Measurements from ENCODE around the gene PMFBP1.

- no peak for TF ChIP-seq ARNT (IDR thresholded peaks at IDR 0.05)
- no peak for TF ChIP-seq FOXM1 (IDR thresholded peaks at IDR 0.05; ENCODE audit: borderline replicate concordance)
- TF ChIP-seq FOXK2 (IDR thresholded peaks at IDR 0.05): no peak
- no peak for TF ChIP-seq NFRKB (IDR thresholded peaks at IDR 0.05)
- TF ChIP-seq BHLHE40 (IDR thresholded peaks at IDR 0.05; ENCODE audit: borderline replicate concordance): no peak
Observed at GRCh38 chr16:72099377-72099818, 72.6 kb downstream of the PMFBP1 start.
